GM21447 (cell line): ENCODE results near the gene RPS6KA1.
"Not testable (repeated sequence)": the region's sequence is repeated elsewhere in the genome, so short reads cannot be mapped to it uniquely, and the experiment has no call there.

ENCODE experiments used
- ATAC-seq: cut with Tn5 transposase; IDR thresholded peaks from one replicate; pipeline ENCODE4 v1.9.1; 2021; ENCODE audit not compliant: unreplicated experiment

Gene RPS6KA1

DNA sequence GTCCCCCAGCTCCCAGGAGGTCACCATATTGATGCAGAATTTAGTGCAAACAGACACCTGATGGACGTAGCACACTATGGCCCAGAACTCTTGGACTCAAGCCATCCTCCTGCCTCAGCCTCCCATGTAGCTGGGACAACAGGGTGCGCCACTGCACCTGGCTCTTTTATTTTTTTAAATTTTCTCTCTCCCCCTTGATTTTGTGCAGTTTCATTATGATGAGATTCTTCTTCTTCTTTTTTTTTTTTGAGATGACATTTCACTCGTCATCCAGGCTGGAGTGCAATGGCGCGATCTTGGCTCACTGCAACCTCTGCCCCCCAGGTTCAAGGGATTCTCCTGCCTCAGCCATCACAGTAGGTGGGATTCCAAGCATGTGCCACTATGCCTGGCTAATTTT lies 63.8 kb downstream of the RPS6KA1 start:
- no peak for ATAC-seq

DNA sequence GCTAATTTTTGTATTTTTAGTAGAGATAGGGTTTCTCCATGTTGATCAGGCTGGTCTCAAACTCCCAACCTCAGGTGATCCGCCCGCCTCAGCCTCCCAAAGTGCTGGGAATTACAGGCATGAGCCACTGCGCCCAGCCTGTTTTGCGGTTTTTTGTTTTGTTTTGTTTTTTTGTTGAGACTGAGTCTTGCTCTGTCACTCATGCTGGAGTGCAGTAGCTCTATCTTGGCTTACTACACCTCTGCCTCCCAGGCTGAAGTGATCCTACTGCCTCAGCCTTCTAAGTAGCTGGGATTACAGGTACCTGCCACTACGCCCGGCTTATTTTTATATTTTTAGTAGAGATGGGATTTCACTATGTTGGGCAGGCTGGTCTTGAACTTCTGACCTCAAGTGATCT lies 65.0 kb downstream of the RPS6KA1 start:
- ATAC-seq: not testable (repeated sequence)

DNA sequence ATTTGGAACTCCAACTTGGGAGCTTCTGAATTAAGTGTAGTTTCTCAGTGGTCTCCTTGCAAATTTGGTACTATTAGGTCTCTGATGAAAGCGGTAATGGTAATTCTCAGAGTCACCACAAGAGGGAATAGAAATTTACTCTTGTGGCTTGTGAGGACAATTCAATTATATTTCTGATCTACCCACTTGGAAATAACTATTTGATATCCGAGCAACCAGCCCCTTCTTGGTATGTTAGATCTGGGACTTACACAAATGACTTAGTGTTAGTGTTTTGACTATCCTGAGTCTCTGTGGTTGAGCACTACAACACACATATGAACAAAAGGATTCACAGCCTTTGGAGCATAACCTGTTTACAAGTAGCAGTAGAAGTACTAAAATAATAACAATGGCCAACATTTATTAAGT lies 68.1 kb downstream of the RPS6KA1 start:
- ATAC-seq: no peak

DNA sequence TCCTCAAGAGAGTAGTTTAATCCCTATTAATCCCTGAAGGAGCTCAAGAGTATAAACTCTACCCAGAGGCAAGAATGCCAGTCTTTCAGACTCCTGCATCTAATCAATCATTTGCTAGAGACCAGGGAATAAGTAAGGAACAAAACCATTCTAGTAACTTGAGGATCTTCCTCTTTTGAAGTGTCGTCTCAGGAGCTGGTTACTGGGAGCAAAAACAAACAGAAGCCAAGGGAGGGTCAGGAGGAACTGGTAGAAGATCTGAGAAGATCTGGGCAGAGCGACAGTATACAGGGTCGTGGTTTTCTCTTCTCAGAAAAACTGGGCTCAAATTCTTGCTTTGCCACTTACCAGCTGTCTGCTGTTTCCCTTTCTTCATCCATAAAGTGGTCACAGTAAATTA lies 69.3 kb downstream of the RPS6KA1 start:
- no peak for ATAC-seq

DNA sequence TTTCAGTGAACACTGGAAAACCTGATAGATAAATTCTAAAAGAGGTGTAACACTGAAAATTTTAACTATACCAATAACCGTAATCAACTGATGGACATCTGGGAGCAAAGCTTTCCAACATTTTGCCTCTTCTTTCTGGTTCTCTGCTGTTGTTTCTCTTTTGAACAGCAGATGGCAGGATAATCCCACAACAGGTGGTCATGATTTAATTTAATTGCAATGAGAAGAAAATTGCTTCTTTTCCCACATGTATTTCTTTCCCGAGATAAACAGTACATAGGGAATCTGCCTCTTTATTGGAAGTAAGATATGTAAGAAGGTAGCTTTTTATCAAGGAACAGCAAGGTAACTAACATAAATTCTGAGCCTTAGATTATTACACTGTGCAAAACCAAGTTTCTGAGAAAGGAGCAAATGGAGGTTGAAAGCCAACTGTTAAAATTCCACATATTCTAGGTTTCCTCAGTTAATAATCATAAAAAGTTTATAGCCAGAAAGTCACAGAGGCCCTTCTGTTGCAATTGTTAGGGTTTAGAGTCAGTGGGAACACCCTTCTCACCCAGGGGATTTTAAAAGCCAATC lies 72.9 kb downstream of the RPS6KA1 start:
- ATAC-seq: no peak

DNA sequence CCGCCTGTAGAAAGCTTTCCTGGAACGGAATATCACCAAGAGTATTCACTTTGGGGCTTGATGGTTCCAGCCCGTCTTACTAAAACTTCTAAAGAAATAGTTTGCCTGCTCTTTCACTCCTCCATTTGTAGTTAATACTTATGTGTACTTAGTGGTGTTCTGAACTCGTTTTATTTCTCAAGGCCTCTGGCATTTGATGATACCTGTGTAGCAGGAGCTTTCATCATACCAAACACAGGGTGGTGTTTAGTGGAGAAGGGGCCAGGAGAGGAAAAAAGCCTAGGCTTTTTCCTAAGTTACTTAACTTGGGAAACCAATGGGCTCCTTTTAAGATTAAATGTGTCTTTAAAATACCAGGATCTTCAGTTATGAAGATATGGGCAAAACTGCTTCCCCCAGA lies 74.3 kb downstream of the RPS6KA1 start:
- ATAC-seq: no peak

DNA sequence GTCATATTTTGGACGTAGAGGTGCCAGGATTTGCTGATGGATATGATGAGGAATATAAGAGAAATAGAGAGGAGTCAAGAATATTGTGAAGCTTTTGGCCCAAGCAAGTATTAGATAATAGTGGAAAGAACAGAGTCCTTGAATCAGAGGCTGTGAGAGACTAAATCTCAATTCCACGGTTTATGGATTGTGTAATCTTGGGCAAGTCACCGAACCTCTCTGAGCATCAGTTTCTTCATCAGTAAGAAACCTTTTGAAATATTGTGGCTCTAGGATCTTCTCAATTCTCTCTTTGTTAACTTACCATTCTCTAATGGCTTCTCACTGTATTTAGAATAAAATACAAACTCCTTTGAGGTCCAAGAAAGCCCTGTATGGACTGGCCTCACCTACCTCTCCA lies 77.6 kb downstream of the RPS6KA1 start:
- no peak for ATAC-seq

DNA sequence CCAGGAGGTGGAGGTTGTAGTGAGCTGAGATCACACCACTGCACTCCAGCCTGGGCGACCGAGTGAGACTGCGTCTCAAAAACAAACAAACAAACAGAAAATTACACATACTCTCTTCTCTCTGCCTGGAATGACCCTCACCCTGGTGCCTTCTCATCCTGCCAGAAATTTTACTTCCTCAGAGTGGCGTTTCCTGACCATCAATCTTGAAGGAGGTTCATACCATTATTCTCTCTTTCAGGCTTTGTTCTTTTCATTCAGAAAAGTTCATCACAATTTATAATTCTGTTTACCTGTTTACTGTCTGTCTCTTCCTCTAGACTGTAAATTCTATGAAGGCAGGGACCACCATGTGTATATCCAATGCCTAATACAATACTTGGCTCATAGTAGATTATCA lies 79.3 kb downstream of the RPS6KA1 start:
- ATAC-seq: no peak

DNA sequence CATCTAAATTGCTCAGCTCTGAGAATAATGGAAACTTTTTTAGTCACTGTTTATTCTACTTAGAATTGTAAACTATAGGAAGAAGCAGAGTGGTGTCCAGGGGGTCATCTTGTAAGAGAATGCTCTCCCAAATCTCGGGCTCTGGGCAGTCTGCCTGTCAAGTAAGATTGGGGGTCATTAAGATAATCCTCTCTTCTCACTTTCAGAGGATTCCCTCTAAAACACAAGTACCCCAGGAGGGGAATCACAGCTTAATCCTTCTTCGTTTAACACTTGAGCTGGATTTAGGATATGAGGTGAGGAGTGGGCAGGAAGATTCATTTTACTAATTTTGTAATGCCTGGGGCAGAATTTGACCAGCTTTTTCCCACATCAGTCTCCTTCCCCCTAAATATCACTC lies 81.2 kb downstream of the RPS6KA1 start:
- no peak for ATAC-seq

DNA sequence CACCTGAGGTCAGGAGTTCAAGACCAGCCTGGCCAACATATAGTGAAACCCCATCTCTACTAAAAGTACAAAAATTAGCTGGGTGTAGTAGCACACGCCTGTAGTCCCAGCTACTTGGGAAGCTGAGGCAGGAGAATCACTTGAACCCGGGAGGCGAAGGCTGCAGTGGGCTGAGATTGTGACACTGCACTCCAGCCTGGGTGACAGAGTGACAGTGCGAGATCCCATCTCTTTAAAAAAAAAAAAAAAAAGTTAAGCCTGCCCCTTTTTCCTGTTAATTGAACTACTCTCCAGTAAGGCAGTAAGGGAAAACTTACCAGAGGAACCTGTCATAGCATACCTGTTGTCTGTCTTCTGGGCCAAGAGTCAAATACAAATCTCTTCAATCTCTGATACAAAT lies 83.1 kb downstream of the RPS6KA1 start:
- not testable (repeated sequence) for ATAC-seq

DNA sequence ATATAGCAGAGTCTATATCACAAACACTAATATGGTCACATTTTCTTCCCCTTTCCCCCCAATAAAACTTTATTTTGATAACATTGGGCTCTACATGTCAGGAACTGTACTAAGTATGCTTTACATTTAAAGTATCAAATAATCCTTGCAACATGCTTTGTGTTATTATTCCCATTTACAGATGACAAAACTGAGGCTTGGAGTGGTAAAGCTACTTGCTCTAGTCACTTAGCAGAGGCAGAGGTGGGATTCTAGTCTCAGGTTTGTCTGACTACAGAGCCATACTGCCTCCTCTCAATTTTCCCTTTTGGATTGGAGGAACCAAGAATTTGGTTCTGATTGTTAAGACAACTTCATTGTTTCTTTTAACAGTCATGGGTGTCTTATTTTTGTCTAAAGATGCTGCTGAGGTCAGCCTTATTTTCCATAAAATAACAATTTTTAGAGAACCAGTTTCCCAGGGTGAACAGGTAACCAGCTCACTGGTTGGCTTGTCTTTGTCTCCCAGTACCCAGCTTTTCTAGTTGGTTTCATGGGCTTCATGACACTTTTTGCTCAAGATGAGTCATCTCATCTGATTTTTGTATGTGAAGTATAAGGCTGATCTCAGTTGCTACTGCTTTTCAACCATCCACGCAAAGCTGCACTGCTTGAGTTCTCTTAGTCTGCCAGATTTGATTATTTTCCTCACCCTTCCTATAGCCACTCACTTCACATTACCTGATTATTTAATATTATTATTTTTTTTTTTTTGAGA lies 85.3 kb downstream of the RPS6KA1 start:
- no peak for ATAC-seq

DNA sequence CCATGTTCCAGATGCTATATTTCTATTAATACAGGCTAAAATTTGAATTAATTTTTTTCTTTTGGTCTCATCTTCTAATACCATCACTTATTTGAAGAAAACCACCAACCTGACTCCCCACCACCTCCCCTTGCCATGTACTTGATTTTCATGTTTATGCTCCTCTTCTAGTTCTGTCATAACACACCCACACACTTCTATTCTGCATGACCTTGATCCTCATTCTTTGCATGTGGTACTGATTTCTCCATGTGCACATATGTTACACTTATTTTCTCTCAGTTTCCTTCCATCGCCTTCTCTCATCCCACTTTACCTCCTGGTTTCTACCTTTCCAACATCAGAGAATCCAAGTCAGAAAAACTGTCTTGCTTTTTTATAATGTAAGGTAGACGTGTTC lies 87.3 kb downstream of the RPS6KA1 start:
- no peak for ATAC-seq

DNA sequence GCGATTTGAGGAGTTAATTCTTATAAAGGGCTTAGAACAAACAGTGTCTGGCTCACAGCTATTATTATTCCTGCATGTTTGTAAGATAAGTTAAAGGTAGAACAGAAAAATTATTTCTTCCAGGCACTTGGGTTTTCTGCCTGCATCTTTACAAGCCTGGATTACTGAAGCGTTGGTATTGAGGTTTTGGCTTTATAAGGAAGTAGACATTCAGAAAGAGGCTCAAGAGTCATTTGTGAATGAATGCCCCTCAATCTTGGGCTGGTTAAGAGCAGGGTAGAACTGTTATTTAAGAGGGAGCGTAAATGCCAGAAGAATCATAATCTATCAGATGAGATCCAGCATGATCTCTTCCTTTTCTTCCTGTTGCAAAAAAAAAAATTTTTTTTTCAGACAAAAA lies 89.0 kb downstream of the RPS6KA1 start:
- no peak for ATAC-seq
